Effector memory CD8-positive, alpha-beta T cell (primary cell): Measurements from ENCODE around the gene SUSD1.
A peak's percentile ranks its signal among the peaks of the same experiment; 100 is the strongest.
"Not testable (repeated sequence)": the region's sequence is repeated elsewhere in the genome, so short reads cannot be mapped to it uniquely, and the experiment has no call there.

Experiments used
- ATAC-seq: fragments of 150-1000 bp; cut with Tn5 transposase; replicated peaks from 2 replicates; pipeline ENCODE4 v1.10.0; 2021; ENCODE audit warnings: mild to moderate bottlenecking, moderate library complexity
- DNase-seq, 3 experiments: peaks; one replicate each; pipeline ENCODE4 v3.0.0; 2021
- H3K27ac Mint-ChIP-seq, 2 donors: one replicate each; pipeline ENCODE4 v1.8.0; 2022; ENCODE audit warnings: mild to moderate bottlenecking in 2 of 2, mixed read lengths in 2 of 2, moderate library complexity in 2 of 2
- H3K27me3 Mint-ChIP-seq, 2 donors: one replicate each; pipeline ENCODE4 v1.8.0; 2022; ENCODE audit warnings: mixed read lengths in 2 of 2
- H3K36me3 Mint-ChIP-seq: one replicate; pipeline ENCODE4 v1.8.0; 2022; ENCODE audit warnings: mild to moderate bottlenecking, moderate library complexity, mixed read lengths; ENCODE audit not compliant: insufficient read depth
- H3K4me1 Mint-ChIP-seq, 2 donors: one replicate each; pipeline ENCODE4 v1.8.0; 2022; ENCODE audit warnings: low read depth in 2 of 2, mixed read lengths in 2 of 2
- H3K4me3 Mint-ChIP-seq, 2 donors: one replicate each; pipeline ENCODE4 v1.8.0; 2022; ENCODE audit warnings: mild to moderate bottlenecking in 2 of 2, mixed read lengths in 2 of 2, moderate library complexity in 2 of 2
- H3K9me3 Mint-ChIP-seq, 2 donors: one replicate each; pipeline ENCODE4 v1.8.0; 2022; ENCODE audit warnings: mixed read lengths in 2 of 2

The SUSD1 gene

DNA sequence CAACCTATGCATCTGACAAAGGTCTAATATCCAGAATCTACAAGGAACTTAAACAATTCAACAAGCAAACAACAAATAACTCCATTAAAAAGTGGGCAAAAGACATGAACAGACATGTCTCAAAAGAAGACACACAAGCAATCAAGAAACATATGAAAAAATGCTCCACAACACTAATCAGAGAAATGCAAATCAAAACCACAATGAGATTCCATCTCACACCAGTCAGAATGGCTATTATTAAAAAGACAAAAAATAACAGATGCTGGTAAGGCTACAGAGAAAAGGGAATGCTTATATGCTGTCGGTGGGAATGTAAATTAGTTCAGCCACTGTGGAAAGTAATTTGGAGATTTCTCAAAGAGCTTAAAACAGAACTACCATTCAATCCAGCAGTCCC, 41.3 kb downstream of the SUSD1 start:
- H3K4me1 Mint-ChIP-seq, H3K36me3 Mint-ChIP-seq, H3K27me3 Mint-ChIP-seq, ATAC-seq, H3K27ac Mint-ChIP-seq, H3K9me3 Mint-ChIP-seq, DNase-seq, H3K4me3 Mint-ChIP-seq: not testable (repeated sequence)

DNA sequence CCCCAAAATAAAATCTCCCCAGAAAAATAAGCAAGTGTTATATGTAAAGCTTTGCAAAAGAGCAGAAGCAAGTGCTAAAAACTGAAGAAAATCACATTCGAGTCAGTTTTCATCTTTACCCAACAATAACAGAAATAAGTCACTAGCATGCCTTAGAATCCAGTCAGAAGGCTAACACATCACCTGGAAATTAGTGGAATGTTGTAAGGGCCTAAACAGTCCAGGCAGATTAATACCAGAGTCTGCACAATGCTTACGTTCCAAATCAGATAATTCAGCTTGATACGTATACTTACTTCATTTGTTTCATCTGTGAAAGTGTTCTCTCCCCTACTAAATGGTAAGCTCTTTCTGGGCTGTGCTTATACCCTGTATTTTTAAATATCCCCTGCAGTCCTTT, 42.7 kb downstream of the SUSD1 start:
- Mint-ChIP-seq H3K27ac (no peak overlapping the region), H3K27me3 (no peaks in the 10 kb centered on the region), H3K4me1 (peaks cover 2 to 5% of the 10 kb centered on the region in 2 donors), H3K36me3 (peaks cover 2% of the 10 kb centered on the region), H3K4me3 (no peak overlapping the region), H3K9me3 (no peaks in the 10 kb centered on the region)
- no peak for ATAC-seq
- DNase-seq = no peak

DNA sequence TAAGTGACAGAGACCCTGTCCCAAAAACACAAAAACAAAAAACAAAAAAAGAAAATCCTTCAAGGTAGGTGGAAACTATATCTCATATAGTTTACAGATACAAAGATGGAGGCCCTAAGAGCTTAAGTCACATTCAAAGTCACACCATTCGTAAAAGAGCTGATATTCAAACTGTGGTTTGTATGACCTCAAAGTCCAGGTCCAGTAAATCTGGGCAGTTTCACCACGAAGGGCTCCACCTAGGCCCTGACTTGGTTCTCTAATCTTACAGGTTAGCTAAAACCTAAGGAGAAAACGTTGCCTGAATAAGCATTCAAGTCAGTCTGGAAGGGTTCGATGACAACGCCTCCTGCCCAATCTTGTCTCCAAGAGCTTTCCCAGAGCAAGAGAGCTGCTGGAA, 44.1 kb downstream of the SUSD1 start:
- Mint-ChIP-seq H3K4me3 (no peak overlapping the region), H3K27me3 (no peaks in the 10 kb centered on the region), H3K36me3 (peaks cover 2% of the 10 kb centered on the region), H3K4me1 (peaks cover 2 to 7% of the 10 kb centered on the region in 2 donors), H3K9me3 (no peaks in the 10 kb centered on the region), H3K27ac (no peak overlapping the region)
- no peak for ATAC-seq
- DNase-seq = no peak

DNA sequence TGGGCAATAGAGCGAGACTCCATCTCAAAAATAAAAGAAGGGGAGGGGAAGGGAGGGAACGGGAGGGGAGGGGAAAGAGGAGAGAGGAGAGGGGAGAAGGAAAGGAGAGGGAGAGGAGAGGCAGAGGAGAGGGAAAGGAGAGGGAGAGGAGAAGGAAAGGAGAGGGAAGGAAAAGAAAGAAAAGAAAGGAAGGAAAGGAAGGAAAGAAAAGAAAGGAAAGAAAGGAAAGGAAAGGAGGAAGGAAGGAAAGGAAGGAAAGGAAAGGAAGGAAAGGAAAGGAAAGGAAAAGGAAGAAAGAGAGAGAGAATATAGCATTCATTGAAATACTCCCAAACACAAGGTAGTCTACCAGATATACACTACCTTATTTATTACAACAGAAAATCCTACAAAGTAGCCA, 44.8 kb downstream of the SUSD1 start:
- peaks cover 2% of the 10 kb centered on the region for H3K36me3 Mint-ChIP-seq
- no peak overlapping the region for H3K27ac Mint-ChIP-seq
- H3K4me1 Mint-ChIP-seq = peaks cover 2 to 7% of the 10 kb centered on the region in 2 donors
- H3K27me3 Mint-ChIP-seq = no peaks in the 10 kb centered on the region
- no peaks in the 10 kb centered on the region for H3K9me3 Mint-ChIP-seq
- H3K4me3 Mint-ChIP-seq = no peak overlapping the region
- DNase-seq (no peak), ATAC-seq (no peak)

DNA sequence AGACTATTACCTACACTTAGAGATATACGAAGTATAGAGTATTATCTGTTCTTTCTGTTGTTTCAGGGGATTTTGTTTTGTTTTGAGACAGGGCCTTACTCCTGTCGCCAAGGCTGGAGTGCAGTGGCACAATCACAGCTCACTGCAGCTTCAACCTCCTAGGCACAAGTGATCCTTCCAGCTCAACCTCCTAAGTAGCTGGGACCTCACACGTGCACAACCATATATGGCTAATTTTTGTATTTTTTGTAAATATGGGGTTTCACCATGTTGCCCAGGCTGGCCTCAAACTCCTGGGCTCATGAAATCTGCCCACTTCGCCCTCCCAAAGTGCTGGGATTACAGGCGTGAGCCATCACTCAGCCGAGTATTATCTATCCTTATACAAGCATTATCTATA, 45.9 kb downstream of the SUSD1 start:
- Mint-ChIP-seq H3K27ac (no peak overlapping the region), H3K27me3 (no peaks in the 10 kb centered on the region), H3K4me1 (peaks cover 2 to 7% of the 10 kb centered on the region in 2 donors), H3K4me3 (no peak overlapping the region), H3K9me3 (no peaks in the 10 kb centered on the region), H3K36me3 (peaks cover 2% of the 10 kb centered on the region)
- DNase-seq (no peak), ATAC-seq (no peak)

DNA sequence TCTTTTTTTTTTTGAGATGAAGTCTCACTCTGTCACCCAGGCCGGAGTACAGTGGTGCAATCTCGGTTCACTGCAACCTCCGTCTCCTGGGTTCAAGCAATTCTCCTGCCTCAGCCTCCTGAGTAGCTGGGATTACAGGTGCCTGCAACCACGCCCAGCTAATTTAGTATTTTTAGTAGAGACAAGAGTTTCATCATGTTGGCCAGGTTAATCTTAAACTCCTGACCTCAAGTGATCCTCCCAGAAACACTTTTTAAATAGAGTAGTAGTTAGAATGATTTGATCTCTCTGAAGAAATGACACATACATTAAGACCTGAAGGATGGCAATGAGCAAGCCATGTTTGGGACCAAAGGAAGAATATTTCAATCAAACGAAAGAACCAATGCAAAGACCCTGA, 46.7 kb downstream of the SUSD1 start:
- not testable (repeated sequence) for H3K4me3 Mint-ChIP-seq, H3K4me1 Mint-ChIP-seq, H3K9me3 Mint-ChIP-seq, ATAC-seq, DNase-seq, H3K27me3 Mint-ChIP-seq, H3K36me3 Mint-ChIP-seq
- H3K27ac Mint-ChIP-seq = peak overlapping the region in 1 of 2 donors; percentile 47

DNA sequence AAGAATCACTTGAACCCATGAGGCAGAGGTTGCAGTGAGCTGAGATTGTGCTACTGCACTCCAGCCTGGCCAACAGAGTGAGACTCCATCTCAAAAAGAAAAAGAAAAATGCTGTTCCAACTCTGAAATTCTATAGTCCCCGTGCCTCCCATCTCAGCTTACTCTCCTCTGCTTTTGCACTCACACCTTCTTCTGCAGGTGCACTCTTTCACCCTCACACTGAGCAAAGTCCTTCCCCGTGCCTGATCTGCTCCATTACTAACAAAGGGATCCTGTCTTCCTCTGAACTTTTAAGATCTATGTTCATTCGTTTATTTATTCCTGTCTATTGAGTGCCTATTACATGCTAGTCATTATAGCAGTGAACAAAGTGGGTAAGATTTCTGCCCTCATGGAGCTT, 47.8 kb downstream of the SUSD1 start:
- ATAC-seq (no peak), DNase-seq (no peak)
- Mint-ChIP-seq H3K9me3 (no peaks in the 10 kb centered on the region), H3K27ac (no peak overlapping the region), H3K4me3 (no peak overlapping the region), H3K4me1 (peaks cover 2 to 16% of the 10 kb centered on the region in 2 donors), H3K36me3 (peaks cover 14% of the 10 kb centered on the region), H3K27me3 (no peaks in the 10 kb centered on the region)

DNA sequence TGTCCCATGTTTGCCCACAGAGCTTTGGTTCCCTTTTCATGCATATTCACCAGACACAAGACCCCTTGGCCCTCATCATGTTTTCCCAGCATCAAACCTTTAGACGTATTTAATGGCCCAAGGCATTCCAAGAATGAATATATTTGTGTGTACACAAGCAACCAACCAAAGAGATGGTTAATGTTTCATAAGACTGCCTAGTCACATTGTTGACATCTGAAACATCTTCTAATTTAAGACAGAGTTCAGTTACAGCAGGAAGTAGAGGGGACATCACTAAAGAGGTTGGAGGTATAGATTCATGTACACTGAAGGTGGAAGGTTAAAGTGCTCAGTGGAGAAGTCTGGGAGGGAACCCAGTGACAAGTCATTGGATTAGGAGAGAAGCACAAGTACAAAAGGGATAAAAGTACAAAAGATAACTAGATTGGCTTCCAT, 49.1 kb downstream of the SUSD1 start:
- H3K27ac Mint-ChIP-seq = no peak overlapping the region
- ATAC-seq = no peak
- no peaks in the 10 kb centered on the region for H3K9me3 Mint-ChIP-seq

DNA sequence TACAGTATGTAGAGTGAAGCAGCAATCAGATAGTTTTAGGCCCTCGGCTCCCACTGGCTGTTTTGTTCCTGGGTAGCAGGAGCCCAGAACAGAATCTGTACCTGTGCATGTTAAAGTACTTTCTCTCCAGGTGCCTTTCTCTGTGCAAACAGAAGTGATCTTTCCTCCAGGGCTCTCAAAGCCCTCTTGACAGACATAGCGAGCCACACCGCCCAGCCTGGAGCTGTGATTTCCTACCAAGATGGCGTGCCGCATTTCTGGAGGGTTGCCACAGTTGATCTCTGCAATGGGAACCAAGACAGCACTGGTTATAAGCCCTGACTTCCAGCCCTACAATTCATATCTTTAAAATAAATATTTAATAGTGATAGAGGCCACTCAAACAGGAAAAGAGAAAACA, 50.9 kb downstream of the SUSD1 start:
- Mint-ChIP-seq H3K27ac (no peak overlapping the region), H3K9me3 (no peaks in the 10 kb centered on the region), H3K4me1 (peaks cover 2 to 30% of the 10 kb centered on the region in 2 donors), H3K4me3 (no peak overlapping the region), H3K27me3 (no peaks in the 10 kb centered on the region), H3K36me3 (peaks cover 14% of the 10 kb centered on the region)
- no peak for DNase-seq
- ATAC-seq = no peak

More for the DNA sequence above, 49.1 kb downstream of the SUSD1 start:
- Mint-ChIP-seq H3K4me1 (peaks cover 2 to 29% of the 10 kb centered on the region in 2 donors), H3K36me3 (peaks cover 14% of the 10 kb centered on the region), H3K27me3 (no peaks in the 10 kb centered on the region), H3K4me3 (no peak overlapping the region)
- no peak for DNase-seq

DNA sequence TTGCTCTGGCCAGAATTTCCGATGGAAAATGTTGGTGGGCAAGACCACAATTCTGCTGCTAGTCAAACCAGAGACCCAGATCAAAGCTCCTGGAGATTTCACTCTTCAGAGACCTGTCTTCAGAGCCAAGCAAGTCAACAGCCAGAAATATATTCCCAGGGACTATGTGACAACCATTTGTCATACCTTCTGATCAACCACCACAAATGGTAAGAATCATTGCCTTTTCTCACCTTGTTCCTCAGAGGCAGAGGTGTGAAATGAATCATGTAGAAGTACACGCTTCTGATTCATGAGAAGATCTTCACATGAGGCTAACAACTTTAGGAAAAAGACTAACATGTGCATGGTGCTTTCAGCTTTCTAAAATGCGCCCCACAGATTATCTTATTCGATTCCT, 53.5 kb downstream of the SUSD1 start:
- peaks cover 0 to 23% of the 10 kb centered on the region in 2 donors for H3K4me1 Mint-ChIP-seq
- peak; percentile 46 for ATAC-seq
- H3K4me3 Mint-ChIP-seq = no peak overlapping the region
- H3K27ac Mint-ChIP-seq = no peak overlapping the region
- H3K27me3 Mint-ChIP-seq = no peaks in the 10 kb centered on the region
- no peaks in the 10 kb centered on the region for H3K9me3 Mint-ChIP-seq
- DNase-seq = no peak
- peaks cover 14% of the 10 kb centered on the region for H3K36me3 Mint-ChIP-seq

DNA sequence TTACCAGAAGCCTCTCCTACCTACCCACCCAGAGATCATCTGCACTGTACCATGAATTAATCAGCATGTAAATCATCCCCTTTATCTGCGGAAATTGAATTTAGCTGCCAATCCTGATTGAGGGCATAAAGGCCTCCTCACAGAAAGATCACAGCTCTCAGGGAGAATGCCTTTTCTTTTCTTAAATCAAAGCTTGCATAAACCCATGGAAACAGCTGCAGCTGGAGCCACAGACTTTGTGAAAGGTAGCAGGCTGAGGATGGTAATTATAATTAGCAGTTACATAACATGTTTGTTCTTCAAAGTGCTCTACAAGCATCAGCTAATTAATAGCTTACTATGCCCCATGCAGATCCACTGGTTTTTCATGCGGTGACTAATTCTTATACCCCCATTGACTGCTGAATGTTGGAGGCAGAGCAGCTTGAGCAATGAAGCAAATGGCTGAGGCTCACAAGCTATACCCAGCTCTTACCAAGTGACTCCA, 54.6 kb downstream of the SUSD1 start:
- H3K9me3 Mint-ChIP-seq = no peaks in the 10 kb centered on the region
- no peak overlapping the region for H3K27ac Mint-ChIP-seq
- no peaks in the 10 kb centered on the region for H3K27me3 Mint-ChIP-seq

DNA sequence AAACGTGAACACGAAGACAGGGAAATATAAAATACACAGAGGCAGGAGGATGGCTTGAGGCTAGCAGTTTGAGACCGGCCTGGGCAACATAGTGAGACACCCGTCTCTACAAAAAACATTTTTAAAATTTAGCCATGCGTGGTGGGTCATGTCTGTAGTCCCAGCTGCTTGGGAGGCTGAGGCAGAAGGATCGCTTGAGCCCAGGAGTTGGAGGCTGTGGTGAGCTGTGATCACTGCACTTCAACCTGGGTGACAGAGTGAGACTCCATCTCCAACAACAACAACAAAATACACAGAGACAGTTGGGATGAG, 55.1 kb downstream of the SUSD1 start:
- Mint-ChIP-seq H3K4me1 (peaks cover 0 to 23% of the 10 kb centered on the region in 2 donors), H3K36me3 (peaks cover 17% of the 10 kb centered on the region), H3K4me3 (no peak overlapping the region), H3K27me3 (no peaks in the 10 kb centered on the region), H3K27ac (peak overlapping the region in 1 of 2 donors; percentile 47), H3K9me3 (no peaks in the 10 kb centered on the region)
- DNase-seq (no peak), ATAC-seq (no peak)

More for the DNA sequence above, 54.6 kb downstream of the SUSD1 start:
- peaks cover 14% of the 10 kb centered on the region for H3K36me3 Mint-ChIP-seq
- DNase-seq = no peak
- H3K4me1 Mint-ChIP-seq = peaks cover 0 to 23% of the 10 kb centered on the region in 2 donors
- no peak for ATAC-seq
- H3K4me3 Mint-ChIP-seq = no peak overlapping the region

DNA sequence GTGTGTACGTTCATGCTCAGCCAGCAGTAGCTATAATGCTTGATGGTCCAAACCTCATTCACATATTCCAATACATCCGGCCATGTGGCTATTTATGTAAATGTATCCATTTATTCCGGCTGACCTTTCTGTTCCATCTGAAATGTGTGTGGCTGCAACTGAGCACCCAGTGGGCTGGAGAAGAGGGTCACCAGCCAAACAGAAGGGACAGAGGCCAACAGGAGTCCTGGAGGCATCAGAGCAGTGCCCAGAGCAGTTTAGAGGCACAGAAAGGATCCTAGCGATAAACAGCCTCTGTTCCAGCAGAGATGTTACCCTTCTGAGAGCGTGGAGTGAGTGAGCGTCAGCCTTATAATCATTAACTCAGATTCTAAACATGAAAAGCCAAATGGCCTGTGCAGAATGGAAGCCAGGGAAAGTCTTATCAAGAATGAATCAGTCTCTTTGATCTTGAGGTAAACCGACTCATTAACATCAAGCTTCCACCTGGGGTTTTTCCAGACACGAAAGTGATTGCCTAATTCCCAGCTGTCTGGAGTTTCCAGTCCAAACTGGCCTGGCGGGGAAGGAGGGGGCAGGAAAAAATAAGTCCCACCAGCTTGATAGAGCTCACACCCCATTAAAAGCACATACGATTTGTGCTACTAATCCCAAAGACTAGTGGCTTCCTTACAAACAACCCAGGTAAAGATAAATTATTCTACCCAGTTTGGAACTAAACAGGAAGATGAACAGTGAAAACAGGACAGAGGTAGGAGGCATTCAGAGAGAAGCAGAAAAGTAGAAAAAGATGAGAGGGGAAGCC, 55.7 kb downstream of the SUSD1 start:
- H3K36me3 Mint-ChIP-seq = peaks cover 17% of the 10 kb centered on the region
- H3K27ac Mint-ChIP-seq = no peak overlapping the region
- DNase-seq (no peak), ATAC-seq (no peak)
- peaks cover 3 to 23% of the 10 kb centered on the region in 2 donors for H3K4me1 Mint-ChIP-seq
- no peaks in the 10 kb centered on the region for H3K27me3 Mint-ChIP-seq
- no peak overlapping the region for H3K4me3 Mint-ChIP-seq
- H3K9me3 Mint-ChIP-seq = no peaks in the 10 kb centered on the region

DNA sequence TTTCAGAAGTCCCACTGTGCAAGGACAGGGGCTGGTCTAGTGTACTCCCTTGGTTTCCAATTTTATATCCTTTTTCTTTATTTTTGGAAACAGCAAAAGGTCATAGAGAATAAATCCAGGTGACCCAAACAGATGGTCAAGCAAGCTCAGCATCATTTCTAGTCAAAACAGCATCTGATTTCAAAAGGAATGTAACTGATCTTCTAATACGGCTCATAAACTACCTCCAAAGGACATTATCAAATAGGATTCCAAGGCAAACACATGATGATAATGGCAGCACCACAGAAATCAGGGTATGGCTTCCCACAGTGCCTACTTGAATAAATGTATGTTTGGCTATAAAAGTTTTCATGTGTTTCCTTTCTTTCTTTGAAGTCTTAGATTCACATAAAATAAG, 57.1 kb downstream of the SUSD1 start:
- DNase-seq = no peak
- H3K9me3 Mint-ChIP-seq = no peaks in the 10 kb centered on the region
- H3K27ac Mint-ChIP-seq = no peak overlapping the region
- no peaks in the 10 kb centered on the region for H3K27me3 Mint-ChIP-seq
- H3K4me1 Mint-ChIP-seq = peaks cover 3 to 22% of the 10 kb centered on the region in 2 donors
- H3K36me3 Mint-ChIP-seq = peaks cover 9% of the 10 kb centered on the region
- H3K4me3 Mint-ChIP-seq = no peak overlapping the region
- ATAC-seq = no peak
